GM19467 (cell line): ENCODE results near the gene RBM4.

Source experiments
- ATAC-seq: cut with Tn5 transposase; IDR thresholded peaks from one replicate; pipeline ENCODE4 v1.9.1; 2021; ENCODE audit warnings: mild to moderate bottlenecking, moderate library complexity; ENCODE audit not compliant: unreplicated experiment

RBM4 gene

DNA sequence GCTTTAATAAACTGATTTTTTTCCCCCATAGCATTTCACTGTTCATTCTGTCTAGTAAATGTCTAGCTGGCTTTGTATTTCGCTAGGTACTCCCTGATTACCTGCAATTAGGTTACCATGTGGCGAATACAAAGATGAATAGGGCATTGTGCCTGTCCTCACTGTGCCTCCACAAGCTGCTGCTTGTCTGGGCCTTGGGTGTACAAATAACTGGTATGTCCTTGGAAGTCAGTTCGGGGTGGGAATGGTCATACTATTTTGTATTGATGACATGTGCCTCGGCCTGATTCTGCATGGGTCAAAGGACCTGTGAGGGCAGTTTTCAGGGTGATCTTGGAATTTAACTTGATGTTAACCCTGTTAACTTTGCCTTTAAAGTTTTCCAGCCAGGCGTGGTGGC, 11.4 kb downstream of the RBM4 start:
- no peak for ATAC-seq

DNA sequence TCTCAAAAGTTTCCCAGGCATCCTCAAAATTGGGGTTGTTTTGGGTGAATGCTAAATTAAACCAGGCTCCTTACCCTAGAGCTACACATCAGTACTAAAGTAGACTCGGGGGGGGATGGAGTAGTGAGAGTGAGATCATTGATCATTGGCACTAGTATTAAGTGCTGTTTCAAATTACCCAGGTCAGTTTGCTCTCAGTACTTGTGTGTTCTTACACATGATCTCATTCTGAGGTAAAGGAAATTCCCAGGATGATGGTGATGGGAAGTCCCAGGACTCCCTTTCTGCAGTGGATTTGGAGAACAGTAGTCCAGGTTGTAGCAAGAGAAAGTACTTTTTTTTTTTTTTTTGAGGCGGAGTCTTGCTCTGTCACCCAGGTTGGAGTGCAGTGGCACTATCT, 12.5 kb downstream of the RBM4 start:
- ATAC-seq: no peak

DNA sequence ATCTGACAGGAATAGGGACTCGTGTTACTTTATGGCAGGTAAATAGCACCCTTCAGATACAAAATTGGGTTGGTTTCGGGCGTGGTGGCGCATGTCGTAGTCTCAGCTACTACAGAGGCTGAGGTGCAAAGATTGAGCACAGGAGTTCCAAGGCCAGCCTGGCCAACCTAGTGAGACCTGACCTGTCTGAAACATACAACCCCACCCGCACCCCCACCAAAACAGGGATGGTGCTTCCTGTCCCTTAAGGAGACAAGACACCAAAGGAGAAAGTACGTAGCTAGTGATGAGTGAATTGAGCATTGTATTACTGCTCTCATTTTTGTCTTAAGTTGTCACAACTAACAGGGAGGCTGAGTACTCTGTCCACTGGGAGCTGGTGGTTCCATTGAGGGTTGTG, 14.1 kb downstream of the RBM4 start:
- ATAC-seq: no peak

DNA sequence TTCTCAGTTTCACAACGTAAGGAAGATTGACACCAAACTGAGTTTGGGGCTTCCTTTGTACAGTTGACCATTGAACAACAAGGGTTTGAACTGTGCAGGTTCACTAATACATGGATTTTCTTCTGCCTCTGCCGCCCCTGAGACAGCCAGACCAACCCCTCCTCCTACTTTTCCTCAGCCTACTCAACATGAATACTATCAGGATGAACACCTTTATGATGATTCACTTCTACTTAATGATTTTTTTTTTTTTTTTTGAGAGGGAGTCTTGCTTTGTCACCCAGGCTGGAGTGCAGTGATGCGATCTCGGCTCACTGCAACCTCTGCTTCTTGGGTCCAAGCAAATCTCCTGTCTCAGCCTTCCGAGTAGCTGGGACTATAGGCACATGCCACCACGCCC, 14.6 kb downstream of the RBM4 start:
- ATAC-seq: no peak

DNA sequence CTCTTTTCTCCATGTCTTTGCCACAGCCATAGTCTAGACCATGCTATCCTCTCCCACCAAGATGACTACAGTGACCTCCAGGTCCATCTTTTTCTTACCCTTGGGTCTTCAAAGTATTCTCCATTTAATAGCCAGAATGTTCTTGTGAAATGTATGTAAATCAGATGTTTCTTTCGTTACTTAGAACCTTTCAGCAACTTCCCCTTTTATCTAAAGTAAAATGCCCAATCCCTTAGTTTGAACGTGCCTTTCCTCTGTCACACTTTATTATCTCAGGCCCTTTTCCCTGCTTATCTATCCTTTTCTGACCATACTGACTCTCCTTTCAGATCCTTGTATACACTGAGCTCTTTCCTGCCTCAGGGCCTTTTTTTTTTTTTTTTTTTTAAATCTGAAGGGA, 21.3 kb downstream of the RBM4 start:
- no peak for ATAC-seq

DNA sequence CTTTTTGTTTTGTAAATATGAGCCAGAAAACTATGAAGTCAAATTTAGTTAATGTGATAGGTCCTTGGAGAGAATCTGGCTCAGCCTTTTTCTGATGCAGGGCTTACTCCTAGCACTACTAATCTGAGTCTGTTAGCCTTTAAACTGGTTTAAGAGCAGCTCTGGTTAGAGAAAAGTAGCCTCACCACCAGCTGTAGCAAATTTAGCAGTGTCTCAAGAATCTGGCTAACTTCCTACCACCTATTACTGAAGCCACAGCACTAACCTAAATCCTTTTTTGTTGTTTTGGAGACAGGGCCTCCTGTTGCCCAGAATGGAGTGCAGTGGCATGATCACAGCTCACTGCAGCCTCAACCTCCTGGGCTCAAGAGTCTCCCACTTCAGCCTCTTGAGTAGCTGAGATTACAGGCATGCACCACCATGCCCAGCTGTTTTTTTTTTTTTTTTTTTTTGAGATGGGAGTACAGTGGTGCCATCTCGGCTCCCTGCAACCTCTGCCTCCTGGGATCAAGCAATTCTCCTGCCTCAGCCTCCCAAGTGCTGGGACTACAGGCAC, 25.3 kb downstream of the RBM4 start:
- no peak for ATAC-seq

DNA sequence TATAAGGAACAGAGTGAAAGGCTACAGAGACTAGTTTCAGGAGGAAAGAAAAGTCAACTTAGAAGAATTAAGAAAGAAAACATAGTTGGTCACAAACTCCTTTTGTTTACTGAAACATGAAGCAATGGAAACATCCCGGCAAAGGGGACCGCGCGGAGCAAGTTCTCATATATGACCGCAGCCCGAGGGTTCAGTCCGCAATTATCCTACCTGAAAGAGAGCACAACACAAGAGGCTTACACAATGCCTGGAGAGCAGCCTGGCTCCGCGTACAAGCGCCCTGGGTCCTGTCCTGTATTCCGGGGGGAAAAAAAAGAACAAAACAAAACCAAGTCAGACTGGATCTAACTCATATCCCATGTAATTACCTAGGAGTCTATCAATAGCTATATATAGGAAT, 26.9 kb downstream of the RBM4 start:
- no peak for ATAC-seq

DNA sequence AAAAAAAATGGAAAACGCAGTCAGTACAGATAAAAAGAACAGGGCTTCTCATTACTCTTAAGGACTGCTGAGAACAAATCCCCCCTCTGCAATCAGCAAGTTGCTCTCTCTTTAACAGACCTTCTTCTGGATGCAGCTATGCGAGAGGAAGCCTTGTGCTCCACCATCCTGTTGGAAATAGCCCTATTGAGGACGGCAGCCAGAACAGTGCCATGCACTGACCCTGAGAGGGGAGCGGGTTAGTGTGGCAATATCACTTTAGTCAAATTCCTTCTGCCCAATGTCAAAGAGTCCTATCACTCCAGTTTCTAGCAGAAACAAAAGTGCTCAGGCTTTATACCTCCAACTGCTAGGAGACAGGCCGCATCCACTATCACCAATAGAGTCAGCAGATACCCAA, 32.3 kb downstream of the RBM4 start:
- ATAC-seq: no peak

DNA sequence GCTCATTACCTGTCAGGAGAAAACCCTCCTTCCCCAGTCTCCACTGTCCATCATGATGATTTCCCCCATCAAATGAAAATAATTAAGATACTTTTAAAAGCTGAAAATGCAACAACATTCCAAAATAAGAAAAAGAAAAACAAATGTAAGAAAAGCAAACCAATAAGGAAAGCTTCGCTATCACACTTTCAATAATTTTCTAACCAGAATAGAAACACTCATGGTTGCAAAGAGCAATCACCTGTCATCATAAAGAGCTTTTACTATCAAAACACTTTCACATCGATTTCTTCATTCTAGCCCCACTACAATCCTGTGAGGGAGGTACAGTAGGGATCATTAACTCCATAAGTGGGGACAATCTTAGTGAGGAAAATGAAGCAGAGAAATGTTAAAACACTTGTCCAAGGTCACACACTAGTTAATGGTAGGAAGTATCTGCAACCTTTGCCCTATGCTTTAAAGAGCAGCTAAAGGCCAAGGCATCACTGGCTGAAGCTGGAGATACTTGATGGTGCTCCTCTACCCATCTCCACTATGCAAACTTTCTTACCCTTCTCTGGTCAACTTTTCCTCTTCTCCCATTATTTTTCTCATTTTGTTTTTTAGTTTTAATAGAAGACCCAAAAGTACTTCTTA, 36.6 kb downstream of the RBM4 start:
- no peak for ATAC-seq

DNA sequence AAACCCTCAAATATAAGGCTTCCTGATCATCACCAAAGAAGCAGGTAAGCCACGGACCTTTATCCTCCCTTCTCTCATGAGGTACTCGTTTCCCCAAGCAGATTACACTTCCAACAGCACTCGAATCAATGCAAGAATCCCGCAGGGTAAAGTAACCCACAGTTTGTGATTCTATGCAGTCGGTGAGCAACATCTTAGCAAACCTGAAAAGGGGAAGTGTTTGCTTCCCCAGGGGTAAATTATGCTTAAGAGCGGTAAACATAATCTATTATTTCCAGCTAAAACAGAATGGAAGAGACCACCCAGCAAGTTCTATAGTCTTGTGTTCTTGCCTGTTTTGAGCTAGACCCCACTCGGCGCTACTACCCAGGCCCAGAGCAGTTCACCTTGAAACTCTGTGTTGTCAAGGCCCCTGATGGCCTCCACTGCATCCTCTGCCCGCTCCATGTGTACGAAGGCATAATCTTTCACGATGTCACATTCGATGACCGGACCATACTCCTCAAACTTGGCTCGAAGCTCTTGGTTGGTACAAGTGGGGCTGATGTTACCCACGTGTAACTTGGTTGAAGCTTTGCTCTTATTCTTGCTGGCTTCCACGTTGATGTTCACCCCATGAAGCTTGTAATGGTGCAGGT, 37.9 kb downstream of the RBM4 start:
- no peak for ATAC-seq

DNA sequence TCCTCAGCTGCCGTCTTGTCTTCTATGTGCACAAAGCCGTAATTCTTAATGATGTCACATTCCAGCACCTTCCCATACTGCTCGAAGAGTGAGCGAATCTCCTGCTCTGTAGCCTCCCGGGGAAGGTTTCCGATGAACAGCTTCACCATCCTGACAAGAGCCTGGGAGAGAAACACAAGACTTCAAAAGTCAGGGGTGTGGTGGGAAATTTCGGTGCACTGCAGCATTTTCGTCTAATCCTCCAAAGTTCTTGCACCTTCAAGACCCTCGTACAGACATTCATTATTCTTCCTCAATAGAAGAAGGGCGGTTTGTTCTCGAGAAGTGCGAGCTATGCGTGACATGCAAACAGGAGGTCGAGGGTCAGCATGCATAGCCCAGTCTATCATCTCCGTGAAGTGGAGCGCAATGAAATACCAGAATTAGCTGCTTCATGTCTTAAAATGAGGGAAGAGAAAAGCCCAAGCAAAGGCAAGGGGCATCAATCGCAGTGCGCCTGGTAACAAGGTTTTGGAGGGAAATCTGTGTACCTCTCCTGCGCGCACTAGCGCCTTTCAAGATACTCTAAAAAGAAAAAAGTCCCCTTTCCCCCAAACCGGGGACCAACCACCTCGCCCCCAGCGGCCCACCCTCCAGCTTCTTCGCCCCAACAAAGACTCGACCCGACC, 38.6 kb downstream of the RBM4 start:
- ATAC-seq: no peak

DNA sequence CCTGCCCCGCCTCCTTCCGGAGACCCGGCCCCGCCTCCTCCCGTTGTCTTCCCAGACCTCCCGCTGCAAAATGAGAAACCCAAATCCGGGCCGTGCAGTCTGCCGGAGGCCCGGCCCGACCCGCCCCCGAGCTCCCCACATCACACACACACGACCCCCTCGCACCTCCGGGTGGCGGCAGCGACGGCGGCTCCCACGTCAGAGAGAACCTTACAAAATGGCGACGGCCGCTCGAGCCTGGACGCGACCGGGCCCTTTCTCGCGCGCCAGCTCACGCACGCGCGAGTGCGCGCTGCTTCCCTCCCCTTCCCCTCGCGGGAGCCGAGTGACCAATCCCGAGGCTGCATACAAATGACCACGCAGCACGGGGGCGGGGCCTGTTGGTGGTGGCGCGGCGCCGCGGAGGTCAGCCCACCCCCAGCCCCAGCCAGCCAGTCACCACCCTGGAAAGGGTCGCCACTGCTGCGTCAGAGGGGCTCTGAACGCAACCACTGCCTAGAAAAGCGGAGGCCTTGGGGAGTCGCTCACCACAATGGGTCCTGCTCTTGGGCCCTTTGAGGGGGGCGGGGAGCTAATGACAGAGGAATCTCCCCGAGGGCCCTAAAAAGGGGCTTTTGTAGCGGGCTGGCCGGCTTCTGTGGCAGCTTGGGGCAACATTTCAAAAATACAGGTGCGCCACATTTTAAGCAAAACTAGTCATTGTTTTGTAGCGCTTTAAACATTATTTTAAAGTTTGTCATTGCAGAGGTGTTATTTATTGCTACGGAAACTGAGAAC, 39.3 kb downstream of the RBM4 start, which contains the start of gene RBM4B:
RBM4B (minus strand) TSS at position 289 of the 777 bp plus-strand sequence. CDS start 808 bp downstream, outside the sequence.
- peak; percentile 83 for ATAC-seq

DNA sequence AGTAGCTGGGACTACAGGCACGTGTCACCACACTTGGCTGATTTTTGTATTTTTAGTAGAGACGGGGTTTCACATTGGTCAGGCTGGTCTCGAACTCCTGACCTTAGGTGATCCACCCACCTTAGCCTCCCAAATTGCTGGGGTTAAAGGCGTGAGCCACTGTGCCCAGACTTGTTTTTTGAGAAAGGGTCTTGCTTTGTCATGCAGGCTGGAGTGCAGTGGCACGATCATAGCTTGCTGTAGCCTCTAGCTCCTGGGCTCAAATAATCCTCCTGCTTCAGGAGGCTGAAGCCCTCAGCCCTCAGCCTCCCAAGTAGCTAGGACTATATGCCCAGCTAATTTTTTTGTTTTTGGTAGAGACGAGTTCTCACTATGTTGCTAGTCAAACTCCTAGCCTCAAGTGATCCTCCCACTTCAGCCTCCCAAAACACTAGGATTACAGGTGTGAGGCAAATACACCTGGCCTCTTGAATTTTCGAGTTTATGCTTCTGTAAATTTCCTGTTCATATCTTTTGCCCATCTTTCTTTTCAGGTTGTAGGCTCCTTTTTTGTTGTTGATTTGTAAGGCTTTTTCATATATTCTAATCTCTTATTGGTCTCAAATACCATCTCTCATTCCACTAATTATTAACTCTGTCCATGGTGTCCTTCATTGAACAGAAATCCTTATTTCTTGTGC, 42.6 kb downstream of the RBM4 start:
- ATAC-seq: no peak

DNA sequence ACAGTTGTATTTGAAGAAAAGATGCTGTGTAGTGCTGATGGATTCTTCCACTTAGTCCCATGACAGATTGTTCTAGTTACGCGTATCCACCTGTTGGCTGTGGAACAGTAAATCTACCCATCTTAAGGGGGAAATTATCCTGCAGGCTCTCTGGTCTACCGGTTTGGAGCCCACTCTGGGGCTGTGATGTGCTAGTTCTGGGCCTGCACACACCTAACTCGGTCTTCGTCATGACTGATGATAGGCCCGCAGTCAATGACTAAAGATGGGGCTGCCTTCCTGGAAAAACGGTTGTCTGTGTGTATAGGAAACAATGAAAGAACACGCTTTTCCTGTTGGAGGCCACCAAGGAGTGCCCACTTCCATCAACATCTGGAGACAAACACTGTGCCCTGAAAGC, 45.4 kb downstream of the RBM4 start:
- ATAC-seq: no peak

DNA sequence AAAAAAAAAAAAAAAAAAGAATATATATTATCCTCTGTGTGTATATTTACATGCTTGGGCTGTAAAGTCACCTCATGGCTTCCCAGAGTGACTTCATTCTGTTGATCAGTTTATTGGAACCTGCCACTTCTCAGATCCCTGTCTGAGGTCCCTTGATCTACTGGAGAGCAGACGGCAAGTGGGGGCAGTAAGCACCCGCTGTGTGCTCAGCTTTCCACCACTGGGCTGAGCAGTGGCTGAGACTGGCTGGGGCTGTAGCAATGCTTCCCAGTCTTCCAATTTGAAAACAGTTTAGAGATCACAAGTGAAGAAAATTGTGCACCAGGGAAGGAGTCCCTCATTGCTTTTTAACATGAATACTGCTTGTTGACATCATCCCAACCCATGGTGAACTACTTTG, 46.1 kb downstream of the RBM4 start:
- no peak for ATAC-seq

DNA sequence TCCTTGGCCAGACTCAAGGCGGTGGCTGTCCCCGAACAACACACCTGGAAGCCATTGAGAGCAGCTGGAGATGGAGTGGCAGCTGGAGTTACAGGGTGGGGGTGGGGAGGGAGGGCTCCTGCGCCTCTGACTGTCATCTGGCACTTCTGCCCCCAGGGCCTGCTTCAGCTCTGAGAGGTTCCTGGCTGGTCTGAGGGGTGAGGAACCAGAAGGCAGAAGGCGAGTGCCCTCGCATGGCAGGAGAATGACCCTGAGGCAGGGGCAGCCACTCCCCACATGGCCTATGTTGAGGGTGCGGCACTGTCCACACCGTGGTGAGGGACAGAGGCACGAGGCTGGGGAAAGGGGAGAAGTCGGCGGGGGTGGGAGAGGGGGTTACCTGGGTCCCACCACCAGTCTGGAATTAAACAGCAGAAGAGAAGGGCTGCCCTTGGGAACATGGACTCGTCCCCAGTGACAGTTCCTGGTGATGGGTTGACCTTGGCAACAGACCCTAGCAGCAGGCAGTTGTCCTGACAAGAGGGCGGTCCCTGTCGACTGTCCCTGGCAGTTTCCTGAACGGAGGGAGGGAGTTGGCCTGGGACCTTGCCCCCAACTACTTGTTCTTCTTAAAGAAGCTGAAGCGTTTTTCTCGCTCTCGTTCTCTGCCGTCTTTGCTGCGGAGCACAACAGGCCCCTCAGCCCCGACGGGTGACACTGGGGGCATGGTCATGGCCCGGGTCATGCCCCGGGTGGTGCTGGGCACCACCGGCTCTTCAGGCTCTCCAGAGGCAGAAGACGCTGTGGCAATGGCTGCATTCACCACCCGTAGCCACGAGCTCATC, 47.0 kb downstream of the RBM4 start:
- no peak for ATAC-seq

DNA sequence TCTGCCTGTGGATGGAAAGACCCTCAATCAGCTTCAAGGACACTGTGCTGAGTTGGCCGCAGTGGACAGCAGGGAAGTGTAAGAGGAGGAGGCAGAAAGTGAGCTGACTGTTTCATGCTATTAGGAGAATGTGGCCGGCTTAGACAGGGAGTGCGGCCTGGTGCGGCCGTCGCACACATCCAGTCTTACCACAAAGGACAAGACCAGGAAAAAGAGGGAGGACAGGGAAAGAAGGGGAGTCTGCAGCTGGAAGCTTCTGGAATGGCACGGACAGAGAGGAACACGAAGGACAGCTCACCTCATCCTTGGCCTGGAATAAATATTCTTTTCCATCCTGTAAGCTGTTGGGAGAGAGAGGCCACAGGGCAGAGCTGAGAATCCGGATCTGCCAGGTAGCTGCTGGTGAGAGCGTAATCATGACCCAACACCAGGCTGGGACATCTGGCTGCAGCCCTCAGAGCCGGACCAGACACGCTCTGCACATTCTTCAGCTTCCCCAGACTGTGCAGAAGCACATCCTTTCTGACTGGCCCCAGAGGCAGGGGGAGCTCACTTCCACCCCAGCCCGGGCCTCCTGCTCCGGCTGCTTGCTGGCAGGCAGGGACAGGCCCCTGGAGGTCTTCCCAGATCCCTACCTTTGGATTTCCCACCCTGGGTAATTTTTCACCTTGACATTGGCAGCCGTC, 47.7 kb downstream of the RBM4 start:
- no peak for ATAC-seq

DNA sequence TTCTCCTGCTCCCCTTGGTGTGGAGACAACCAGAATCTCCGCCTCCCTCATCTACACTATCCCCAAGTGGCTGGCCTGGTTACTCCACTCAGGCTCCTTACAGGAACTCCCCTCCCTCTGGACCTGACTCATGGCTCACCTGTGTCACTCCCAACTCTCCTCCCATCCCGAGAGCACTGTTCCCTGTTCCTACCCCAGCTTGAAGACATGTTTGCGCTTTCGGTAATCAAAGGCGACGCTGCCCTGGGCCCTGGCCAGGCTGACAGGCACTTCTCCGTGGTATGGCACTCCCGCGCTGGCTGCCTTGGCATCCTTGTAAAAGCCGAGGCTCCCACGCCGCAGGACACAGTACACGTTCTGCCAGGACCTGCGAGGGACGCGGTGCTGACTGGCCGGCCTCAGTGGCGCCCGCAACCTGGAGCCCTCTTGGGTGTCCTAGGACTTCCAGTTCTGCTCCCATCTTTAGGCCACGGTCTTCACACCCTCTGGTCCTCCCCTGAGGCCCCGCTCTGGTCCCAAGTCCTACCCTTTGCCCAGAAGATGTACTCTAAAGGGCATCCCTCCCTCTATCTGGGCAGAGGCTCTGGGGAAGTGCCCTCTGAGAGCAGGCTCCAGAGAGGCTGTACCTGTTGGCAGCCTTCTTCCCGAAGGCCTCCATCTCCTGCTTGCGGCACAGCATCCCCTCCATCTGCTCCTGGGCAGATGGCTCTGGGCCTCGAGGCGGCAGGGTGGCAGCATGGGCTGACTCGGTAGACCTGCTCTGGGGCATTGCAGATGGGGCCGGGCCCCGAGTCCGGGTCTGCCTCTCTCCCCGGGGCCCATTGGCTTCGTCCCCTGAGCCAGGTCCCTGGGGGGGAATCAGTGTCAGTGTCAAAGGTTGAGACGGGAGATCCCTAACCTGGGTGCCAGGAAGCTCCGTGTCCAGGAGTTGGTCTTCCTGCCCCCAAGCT, 48.6 kb downstream of the RBM4 start:
- no peak for ATAC-seq
